ENCODE results near the gene FARS2.

The FARS2 gene

GRCh38 chr6:5326022-5326641 is 64.8 kb downstream of the FARS2 start:
- no peak for DNase-seq

DNA sequence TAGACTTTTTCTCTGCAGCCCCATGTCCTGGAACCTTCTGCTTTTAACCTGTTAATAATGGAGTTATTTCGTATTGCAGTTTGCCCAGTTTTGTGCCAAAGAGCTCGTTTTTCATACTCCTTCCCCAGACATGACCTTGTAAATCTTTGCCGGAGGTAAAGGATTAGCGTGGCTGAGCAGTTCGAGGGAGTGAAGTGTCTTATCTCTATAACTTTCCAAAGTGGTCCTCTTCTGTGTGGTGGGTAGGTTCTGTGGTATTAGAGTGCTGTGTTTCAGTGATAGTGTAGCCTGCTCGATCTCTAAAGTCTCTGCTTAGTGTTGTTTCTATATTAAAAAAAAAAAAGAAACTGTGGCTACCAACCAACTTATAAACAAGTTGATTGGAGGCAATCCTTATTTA is 67.5 kb downstream of the FARS2 start:
- DNase-seq = no peak

- no peak for DNase-seq
Measured at GRCh38 chr6:5331845-5332442, 70.6 kb downstream of the FARS2 start.

DNA sequence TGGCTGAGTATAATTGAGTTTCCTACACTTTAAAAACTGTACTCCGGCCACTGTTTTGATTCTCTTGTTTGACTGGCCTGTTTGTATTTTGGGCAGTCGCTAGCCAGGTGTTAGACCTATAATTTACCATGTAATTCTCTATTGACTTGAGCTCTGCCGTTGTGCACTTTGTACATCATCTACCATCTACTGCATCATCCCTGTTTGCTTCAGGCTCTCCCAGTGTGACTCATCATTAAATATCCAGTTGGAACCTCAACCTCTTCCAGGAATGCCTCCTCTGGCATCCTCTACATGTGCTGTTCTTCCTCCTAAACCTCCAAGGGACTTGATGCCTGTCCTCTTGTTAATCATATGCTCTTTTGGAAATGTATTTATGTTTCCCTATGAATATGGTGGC is 72.3 kb downstream of the FARS2 start:
- no peak for DNase-seq

DNA sequence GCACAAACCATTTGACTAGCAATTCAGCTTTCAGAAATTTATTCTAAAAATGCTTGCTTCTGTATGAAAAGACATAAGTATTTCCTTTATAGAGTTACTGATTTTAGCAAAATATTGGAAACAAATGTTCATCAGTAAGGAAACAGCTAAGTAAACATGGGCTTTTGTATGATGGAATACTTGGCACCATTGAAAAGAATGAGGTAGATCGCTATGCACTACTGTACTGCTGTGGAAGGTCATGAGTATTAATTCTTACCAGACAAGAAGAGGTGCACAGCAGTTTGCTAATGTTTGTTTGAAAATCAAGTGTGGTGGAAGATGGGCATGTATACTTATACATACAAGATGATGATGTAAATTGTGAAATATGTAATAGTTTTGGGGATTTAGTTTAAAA is 73.0 kb downstream of the FARS2 start:
- no peak for DNase-seq

- DNase-seq = no peak
Measured at GRCh38 chr6:5335020-5335419, 73.7 kb downstream of the FARS2 start.

GRCh38 chr6:5337573-5337972 is 76.3 kb downstream of the FARS2 start:
- no peak for DNase-seq

- DNase-seq = no peak
Measured at GRCh38 chr6:5338177-5338960, 77.1 kb downstream of the FARS2 start.

DNA sequence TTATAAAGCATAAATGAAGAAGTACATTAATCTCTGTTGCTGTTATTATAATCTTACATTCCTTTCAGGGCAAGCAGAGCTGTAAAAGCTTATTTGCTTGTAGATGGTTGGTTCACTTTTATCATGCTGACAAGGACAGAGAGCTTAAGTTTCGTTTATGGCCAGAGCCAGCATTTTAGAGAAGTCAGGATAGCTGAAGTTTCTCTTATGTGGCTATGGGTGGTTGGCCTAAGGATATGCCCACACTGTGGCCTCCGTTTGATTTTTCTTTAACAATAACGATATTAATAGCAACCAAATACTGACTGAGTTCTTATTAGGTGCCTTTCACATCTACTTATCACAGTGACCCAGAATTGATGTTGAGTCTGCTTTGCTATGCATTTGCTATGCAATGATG is 78.5 kb downstream of the FARS2 start:
- DNase-seq = no peak

DNA sequence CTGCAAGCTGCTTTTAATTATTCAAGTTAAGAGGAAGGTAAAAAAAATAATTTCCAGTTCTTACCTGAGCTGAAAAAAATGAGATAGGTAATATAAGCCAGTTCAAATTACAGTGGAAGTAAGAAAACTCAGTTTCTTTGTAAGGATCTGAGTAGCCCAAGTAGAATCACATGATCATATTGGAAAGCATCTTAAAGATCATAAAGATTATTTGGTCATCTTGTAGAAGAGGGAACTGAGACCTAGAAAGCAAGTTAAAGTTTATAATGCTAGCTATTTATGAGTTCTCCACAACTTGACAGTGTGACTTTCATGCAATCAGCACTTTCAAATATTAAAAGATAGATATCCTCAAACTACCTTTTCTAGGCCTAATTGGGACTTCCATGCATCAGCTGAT is 80.5 kb downstream of the FARS2 start:
- no peak for DNase-seq

- DNase-seq = no peak
Measured at GRCh38 chr6:5343998-5344397, 82.7 kb downstream of the FARS2 start.

DNA sequence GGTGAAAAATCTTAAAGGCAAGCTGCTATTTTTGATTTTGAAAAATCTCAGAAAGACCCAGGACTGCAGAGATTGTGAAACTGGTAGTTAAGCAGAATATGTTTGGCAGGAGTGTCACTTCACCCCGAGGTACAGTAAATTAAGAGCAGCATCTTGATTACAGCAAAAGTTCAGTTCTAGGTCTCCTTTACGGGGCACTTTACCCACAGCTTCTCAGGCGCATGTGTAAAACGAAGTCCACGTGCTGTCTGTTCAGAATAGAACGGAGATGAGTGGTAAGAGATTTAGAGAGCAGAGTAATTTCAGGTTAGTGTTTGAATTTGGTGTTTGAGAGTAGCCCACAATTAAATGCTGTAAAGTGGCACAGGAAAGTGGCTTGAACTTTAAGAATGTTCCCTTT is 84.0 kb downstream of the FARS2 start:
- DNase-seq = no peak

DNA sequence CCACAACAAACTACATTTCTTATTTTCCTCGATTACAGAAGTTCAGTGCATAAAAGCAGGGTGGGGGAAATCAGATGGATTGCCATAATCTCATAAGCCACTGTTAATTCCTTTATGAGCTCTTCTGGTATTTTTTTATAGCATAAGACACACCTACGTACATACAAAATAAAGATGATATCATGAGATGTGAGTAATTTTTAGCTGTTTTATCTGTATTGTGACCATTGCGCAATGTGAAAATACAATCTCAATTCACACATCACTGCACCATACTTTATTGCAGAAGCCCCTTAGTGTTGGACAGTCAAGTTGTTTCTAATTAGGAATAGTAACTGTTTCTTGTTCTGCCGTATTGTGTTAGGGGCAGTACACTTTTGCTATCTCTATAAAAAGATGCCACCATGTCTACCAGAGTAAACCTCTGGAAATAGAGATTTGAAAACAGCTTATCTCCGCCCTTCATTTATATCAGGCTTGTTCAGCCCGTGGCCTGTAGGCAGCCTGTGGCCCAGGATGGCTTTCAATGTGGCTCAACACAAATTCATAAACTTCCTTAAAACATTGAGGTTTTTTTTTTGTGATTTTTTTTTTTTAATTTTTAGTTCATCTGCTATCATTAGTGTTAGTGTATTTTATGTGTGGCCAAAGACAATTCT is 90.4 kb downstream of the FARS2 start:
- no peak for DNase-seq

- DNase-seq = no peak
Measured at GRCh38 chr6:5353971-5354370, 92.7 kb downstream of the FARS2 start.

GRCh38 chr6:5357486-5357885 is 96.2 kb downstream of the FARS2 start:
- DNase-seq = no peak

DNA sequence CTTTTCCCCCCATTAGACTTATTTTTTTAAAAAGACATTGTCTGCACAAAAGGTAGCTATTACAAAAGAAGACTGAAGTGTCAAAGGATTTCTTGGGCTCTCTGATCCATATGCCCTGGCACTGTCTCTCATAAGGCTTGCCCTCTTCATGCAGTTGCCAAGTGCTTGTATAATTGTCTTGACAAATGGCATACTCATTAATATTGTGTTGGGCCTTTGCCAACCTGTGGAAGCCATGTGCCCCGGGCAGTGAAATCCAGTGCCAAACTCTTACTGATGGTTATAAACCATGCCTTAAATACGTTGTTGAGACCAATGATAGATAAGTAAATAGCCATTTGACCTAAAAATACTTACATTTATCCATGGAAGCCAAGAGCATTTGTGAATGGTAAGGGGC is 98.1 kb downstream of the FARS2 start:
- DNase-seq = no peak

DNA sequence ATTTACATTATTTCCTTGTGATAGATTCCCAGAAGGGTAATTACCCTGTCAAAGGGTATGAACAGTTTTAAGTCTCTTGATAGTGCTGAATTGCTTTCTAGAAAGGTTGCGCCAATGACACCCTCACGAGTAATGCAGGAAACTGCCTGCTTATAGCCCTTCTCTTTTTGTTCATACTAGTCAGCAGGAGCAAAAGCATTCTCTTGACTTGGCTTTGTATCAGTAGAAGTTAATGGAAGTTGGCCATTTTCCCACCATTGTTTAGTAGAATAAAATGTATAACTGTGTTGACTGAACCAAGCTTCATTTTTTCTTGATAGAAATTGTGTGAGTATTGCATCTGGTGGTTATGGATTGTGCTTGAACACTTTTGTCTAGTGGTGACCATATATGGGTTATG is 100.1 kb downstream of the FARS2 start:
- DNase-seq = no peak

DNA sequence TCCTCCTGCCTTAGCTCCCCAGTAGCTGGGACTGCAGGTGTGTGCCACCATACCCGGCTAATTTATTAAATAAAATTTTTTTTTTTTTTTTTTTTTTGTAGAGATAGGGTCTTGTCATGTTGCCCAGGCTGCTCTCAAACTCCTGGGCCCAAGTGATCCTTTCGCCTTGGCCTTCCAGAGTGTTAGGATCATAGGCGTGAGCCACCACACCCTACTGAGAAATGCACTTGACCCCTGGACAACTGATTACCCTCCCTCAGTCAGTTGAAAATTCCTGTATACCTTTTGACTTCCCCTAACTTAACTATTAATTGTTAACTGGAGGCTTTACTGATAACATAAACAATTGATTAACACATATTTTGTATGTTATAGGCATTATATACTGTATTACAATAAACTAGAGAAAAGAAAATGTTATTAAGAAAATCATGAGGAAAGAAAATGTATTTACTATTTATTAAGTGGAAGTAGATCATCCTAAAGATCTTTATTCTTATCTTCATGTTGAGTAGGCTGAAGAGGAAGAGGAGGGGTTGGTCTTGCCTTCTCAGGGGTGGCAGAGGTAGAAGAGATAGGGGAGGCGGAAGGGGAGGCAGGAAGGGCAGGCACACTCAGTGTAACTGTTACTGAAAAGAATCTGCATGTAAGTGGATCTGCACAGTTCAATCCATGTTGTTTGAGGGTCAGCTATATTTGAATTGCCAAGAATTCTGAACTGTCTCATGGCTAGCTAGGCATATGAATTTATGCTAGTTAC is 104.3 kb downstream of the FARS2 start:
- no peak for DNase-seq

DNA sequence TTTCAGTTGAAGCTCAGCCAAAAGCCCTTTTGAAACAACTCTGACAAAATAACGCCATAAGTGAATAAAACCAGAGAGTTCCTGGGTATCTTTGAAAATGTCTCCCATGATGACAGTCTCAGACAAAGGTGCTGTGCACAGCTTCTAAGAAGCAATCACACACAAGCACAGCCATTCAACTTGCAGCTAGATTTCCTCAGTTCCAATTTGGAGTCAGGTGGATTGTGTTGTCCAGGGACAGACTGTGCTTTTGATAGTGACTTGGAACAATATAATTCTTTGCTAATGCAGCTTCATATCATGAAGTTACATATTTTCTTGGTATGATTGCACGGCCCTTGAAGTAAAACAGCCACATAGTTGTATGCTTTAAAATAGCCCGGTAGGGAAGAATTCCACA is 105.6 kb downstream of the FARS2 start:
- DNase-seq = no peak

DNA sequence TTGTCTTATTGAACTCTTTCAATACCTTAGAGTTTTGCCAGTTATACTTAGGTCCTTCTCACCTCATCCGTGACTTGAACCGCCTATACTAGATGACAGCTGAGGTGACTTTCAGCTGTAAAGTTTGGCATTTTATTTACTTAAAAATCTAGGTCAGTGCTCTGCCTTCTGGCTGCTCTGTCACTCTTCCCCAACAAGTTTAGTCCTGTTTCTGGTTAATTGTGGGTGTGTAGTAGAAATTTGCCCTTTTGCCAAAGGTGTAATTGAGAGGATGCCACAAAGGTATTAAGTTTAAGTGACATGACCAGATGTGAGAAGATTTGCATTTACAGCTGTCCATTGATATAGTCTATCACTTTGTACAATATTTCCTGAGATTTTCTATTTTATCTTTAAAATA is 106.2 kb downstream of the FARS2 start:
- DNase-seq = no peak

DNA sequence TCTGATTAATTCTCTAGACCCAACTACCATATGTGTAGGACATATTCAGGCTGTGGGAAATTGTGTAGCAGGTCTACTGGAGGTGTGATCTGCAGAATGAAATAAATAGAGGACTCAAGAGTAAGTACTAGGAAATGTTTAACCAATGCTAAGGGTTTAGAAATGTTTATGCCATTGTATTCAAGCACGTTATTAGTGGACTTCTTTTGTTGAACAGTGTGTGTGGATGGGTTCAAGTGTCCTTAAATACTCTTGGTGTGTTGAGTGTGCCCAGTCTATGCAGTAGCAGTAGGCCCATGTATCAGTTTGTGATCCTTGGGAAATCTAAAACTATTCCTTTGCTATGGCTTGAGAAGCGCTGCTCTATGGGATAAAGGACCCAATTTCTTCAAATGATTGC is 112.1 kb downstream of the FARS2 start:
- no peak for DNase-seq

DNA sequence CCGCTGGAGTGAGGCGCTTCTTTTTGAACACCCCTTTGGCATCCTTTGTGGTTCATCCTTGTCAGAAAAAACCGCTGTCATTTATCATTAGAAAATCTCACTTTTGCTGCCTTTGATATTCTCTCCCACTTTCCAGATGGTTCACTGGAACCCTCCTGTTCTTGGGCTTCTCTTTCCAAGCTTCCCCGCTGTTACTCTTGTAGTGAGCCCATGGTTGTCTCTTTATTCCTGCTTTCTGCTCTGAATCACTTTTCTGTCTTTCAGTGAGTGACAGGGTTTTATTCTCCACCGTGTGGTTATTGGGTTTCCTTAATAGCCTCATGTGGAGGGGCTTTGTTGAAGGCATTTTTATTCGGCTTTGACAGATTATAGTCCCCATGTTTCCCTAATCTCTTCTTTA is 117.0 kb downstream of the FARS2 start:
- no peak for DNase-seq

GRCh38 chr6:5379647-5380242 is 118.4 kb downstream of the FARS2 start:
- DNase-seq = no peak

Measured in activated gamma-delta T cell treated with Interleukin-2 at 50 U/mL for 16 hours (primary cell).